GM21723 (cell line): ENCODE results near the gene AMHR2.
"Not testable (repeated sequence)": the region's sequence is repeated elsewhere in the genome, so short reads cannot be mapped to it uniquely, and the experiment has no call there.

Experiments used
- ATAC-seq: cut with Tn5 transposase; IDR thresholded peaks from one replicate; pipeline ENCODE4 v1.9.1; 2021; ENCODE audit warnings: mild to moderate bottlenecking, moderate library complexity; ENCODE audit not compliant: unreplicated experiment

AMHR2 gene

DNA sequence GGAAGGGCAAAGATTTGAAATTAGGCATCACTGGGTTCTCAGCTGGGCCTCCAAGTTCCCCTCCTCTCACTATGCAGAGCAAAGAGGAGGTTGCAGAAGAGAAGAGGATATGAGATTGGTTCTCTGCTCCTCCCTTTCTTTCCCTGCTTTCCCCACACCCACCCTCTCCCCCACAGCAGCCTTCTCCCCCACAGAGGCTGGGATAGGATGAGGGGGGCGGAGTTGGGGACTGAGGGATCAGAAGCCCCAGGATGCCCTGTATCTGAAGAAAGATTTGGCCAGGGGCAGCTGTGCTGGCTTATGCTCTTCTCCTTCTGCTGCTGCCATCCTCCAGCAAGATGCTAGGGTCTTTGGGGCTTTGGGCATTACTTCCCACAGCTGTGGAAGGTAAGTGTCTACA, at the start of gene AMHR2:
AMHR2 (plus strand) TSS at position 259 of the 400 bp plus-strand sequence; CDS start at position 339, 80 bp downstream.
- no peak for ATAC-seq

DNA sequence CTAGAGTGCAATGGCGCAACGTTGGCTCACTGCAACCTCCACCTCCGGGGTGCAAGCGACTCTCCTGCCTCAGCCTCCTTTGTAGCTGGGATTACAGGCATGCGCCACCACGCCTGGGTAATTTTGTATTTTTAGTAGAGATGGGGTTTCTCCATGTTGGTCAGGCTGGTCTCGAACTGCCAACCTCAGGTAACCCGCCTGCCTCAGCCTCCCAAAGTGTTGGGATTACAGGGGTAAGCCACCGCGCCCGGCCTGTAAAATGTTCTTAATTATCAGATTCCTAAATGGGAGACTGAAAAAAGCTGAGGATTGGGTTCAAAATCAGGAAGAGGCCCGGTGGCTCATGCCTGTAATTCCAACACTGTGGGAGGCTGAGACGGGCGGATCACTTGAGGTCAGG, 49.4 kb upstream of the AMHR2 start:
- not testable (repeated sequence) for ATAC-seq

DNA sequence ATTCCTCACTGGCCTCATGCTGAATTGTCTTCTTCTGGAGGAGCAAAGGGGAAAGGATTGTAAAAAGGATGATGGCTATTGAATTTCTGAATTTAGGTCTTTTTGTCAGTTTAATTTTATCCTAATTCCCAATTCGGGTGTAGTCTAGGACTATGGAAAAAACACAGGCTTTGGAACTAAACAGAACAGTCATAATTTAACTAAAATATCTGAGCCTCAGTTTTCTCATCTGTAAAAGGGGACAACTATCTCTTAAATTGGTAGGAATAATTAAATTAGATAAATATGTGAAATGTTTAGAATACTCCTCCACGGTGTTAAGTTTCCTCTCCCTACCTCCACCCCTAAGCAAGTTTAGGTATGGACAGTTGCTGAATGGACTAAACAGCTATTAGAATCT, 46.9 kb upstream of the AMHR2 start:
- ATAC-seq = no peak

DNA sequence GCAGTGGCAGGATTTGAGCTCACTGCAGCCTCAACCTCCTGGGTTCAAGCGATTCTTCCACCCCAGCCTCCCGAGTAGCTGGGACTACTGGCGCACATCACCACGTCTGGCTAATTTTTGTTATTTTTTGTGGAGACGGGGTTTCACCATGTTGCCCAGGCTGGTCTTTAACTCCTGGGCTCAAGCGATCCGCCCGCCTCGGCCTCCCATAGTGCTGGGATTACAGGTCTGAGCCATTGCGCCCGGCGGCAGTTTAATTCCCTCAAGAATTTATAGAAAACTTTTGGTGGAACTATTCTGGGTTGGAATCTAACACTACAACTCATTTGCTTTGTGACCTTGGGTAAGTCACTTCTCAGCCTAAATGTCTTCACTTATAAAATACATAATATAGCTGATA, 45.4 kb upstream of the AMHR2 start:
- ATAC-seq = no peak

DNA sequence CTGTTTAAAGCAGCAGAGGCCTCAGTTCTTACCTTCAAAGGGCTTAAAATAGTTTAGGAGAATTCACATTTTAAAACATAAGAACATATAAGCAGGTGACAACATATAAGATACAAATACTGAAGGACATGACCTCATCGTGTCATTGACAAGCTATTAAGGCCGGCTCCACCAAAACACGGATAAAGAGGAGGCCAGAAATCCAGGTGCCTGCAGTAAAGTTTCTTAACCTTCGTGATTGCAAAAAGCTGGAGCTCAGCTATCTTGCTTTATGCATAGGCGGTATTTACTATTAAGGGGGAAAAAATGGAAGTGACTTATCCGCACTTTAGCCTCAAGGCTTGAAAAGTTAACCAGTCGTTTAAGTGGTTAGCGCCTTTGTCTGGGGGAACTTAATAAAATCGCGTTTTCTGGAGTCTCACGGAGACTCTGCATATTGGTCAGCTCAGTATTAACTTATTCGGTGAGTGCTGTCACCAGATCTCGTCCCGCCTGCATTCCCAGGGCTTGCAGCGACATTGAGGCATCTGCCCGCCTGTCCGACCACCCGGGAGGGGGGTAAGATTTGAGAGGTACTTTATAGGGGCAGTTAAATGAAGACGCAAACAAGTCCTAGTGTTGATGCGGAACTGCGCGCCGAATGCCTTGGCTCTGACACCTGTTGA, 44.8 kb upstream of the AMHR2 start:
- no peak for ATAC-seq

DNA sequence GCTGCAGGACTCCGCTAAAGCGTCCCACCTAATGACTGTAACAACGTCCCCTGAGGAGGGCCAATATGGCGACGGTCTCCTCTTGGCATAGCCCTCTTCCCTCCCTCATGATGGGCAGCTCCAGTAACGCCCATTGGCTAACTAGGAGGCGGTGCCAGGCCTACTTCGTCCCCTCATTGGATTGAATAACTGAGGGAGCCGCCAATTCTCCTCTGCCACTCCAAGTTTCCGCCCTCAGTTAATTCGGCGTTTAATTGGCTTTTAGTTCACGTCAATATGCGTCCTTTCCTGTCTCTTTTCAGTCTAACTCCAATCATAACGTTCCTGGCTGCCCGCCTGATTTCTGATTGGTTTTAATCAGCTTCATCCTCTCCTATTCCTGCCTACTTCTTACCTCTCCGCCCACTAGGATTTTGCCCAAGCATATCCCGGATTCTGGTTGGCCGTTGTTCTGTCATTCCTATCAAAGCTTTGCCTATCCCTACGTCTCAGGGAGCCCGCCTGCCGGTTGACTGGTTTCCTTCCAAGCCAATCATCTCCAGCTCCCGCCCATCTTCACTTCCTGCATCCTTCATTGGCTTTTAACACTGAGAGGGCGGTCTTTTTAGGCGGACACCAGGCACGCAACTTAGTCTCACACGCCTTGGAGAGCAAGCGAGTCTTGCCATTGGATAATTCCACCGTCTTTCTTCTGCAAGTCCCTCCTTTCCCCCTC, 44.1 kb upstream of the AMHR2 start:
- ATAC-seq = peak; percentile 70

DNA sequence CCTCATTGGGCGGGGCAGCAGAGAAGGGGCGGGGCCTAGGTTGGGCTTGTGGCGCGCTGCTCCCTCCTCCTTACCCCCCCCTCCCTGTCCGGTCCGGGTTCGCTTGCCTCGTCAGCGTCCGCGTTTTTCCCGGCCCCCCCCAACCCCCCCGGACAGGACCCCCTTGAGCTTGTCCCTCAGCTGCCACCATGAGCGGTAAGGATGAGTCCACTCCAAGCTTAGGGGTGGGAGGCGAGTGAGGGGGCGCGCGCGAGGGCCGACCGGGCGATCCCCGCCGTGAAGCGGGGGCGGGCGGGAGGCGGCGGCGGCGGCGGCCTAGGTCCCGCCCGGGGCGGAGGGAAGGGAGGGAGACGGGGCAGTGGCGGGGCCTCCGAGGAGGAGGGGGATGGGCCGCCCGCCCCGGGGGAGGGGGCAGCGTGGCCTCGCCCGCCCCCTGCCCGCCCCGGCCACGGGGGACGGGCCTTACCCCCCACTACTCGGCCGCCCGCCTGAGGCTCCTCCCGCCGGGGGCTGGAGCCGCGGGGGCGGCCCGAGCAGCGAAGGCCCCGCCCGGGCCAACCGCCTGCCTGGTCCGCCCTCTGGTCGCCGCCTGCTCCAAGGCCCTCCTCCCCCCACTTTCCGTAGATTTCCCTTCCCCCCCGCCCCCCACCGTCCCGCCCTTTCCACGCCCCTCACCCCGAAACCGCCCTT, 43.4 kb upstream of the AMHR2 start, which contains the start of gene SP1:
SP1 (plus strand) TSS at position 73 of the 690 bp plus-strand sequence; CDS start at position 189, 116 bp downstream.
- ATAC-seq = peak; percentile 50

DNA sequence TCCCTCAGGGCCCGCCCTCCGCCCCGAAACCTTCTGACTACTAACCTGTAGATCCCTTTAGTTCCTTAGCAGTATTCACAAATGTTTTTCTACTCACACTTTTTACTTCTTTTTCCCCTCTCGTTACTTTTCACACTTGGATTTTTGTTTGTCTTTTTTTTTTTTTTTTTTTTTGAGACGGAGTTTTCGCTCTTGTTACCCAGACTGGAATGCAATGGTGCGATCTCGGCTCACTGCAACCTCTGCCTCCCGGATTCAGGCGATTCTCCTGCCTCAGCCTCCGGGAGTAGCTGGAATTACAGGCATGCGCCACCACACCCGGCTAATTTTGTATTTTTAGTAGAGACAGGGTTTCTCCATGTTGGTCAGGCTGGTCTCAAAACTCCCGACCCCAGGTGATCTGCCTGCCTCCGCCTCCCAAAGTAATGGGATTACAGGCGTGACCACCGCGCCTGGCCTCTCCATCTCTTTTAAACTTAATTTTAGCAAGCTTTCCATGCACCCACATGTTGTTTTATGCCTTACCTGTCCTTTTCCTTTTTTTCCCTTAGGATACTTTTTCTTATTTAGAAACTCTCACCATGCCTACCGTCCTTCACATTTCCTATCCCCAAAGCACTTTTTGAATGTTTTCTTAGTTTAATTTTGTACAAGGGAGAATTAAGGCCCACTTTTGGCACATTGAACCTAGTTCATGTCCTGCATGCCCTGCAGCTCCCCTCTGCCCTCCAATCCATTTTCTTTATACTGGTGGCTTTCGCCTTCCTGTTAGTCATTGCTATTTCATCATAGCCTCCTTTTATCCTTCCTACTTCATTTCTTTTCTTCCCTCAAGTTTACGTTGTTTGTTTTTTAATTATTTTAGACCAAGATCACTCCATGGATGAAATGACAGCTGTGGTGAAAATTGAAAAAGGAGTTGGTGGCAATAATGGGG, 42.6 kb upstream of the AMHR2 start:
- no peak for ATAC-seq

DNA sequence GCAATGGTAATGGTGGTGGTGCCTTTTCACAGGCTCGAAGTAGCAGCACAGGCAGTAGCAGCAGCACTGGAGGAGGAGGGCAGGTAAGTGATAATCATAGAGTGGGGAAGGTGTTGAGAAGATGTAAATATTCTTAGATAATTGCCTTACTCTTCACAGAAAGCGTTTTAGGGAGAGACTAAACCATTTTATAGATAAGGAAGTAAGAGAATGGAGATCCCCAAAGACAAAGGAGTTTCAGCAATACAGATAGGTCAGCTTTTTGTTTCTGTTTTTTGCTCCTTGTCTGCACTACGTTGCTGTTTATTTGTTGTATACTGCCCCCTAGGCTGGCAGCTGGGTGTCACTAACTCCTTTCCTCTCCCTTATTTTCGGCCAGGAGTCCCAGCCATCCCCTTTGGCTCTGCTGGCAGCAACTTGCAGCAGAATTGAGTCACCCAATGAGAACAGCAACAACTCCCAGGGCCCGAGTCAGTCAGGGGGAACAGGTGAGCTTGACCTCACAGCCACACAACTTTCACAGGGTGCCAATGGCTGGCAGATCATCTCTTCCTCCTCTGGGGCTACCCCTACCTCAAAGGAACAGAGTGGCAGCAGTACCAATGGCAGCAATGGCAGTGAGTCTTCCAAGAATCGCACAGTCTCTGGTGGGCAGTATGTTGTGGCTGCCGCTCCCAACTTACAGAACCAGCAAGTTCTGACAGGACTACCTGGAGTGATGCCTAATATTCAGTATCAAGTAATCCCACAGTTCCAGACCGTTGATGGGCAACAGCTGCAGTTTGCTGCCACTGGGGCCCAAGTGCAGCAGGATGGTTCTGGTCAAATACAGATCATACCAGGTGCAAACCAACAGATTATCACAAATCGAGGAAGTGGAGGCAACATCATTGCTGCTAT, 41.7 kb upstream of the AMHR2 start:
- ATAC-seq = no peak

DNA sequence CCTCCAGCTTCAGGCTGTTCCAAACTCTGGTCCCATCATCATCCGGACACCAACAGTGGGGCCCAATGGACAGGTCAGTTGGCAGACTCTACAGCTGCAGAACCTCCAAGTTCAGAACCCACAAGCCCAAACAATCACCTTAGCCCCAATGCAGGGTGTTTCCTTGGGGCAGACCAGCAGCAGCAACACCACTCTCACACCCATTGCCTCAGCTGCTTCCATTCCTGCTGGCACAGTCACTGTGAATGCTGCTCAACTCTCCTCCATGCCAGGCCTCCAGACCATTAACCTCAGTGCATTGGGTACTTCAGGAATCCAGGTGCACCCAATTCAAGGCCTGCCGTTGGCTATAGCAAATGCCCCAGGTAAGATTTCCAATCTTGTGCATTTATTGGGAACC, 40.4 kb upstream of the AMHR2 start:
- no peak for ATAC-seq

DNA sequence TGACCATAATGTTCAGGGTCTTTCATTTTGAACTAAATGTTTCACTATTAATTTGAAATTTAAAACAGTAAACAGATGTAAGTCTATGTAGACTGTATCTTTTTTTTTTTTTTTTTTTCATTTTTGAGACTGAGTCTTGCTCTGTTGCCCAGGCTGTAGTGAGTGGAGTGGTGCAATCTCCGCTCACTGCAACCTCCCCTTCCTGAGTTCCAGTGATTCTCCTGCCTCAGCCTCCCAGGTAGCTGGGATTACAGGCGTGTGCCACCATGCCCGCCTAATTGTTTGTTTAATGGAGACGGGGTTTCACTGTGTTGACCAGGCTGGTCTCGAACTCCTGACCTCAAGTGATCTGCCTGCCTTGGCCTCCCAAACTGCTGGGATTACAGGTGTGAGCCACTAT, 37.3 kb upstream of the AMHR2 start:
- not testable (repeated sequence) for ATAC-seq

DNA sequence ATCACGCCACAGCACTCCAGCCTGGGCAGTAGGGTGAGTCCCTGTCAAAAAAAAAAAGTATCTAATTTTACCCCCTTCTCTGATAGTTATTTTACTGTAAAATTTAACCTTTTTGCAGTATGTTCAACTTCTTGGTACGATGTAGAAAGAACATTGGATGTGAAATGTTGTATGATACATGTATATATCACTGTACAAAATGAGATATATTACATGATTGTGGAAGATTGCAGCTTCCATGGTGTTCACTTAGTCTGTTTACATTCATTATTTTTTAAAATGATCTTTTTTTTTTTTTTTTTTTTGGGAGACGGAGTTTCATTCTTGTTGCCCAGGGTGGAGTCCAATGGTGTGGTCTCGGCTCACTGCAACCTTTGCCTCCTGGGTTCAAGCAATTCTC, 34.7 kb upstream of the AMHR2 start:
- no peak for ATAC-seq

DNA sequence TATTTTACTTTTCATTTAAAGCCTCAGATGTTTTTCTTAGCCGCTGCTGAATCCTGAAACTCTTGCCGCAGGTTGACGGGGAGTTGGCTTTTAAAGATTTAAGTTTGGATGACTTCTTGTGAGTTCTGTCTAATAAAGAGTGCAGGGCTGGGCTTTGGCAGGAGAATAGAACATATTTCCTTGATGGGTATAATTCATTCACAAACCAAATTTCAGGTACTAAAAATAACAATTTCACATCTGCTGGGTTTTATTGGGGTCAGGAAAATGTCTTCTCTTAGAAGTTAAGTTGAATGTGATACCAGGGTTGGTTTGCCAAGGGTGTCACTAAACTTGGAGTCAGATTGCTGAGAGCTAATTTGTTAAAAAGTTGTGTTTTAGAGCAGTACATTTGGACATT, 34.0 kb upstream of the AMHR2 start:
- no peak for ATAC-seq

DNA sequence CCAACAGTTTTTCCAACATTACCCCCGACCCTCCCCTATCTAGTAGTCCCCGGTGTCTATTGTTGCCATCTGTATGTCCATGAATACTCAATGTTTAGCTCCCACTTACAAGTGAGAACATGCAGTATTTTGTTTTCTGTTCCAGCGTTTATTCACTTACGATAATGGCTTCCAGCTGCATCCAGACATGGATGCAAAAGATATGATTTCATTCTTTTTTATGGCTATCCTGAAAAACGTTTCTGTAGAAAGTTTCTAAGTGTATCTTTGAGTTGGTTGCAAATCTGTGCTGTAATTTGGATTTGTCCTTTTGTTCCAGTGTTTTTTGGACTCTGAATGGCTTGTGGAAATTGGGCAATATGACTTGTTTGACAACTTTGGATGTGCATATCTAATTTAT, 31.9 kb upstream of the AMHR2 start:
- ATAC-seq = no peak

DNA sequence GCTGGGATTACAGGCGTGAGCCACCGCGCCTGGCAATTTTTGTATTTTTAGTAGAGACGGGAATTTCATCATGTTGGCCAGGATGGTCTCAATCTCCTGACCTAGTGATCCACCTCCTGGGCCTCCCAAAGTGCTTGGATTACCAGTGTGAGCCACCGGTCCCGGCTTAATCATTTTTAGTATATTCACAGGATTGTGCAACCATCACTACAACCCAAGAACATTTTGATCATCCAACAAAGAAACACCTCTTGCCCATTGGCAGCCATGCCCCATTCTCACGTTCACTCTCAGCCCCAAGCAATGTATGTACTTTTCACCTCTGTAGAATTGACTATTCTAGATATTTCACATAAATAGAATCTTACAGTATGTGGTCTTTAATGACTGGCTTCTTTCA, 23.8 kb upstream of the AMHR2 start:
- no peak for ATAC-seq

DNA sequence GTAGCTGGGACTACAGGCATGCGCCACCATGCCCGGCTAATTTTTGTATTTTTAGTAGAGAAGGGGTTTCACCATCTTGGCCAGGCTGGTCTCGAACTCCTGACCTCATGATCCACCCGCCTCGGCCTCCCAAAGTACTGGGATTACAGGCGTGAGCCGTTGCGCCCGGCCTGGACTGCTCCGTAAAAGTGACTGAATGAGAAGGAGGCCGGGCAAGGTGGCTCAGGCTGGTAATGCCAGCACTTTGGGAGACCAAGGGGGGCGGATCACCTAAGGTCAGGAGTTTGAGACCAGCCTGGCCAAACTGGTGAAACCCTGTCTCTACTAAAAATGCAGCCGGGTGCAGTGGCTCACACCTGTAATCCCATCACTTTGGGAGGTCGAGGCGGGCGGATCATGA, 21.3 kb upstream of the AMHR2 start:
- not testable (repeated sequence) for ATAC-seq

DNA sequence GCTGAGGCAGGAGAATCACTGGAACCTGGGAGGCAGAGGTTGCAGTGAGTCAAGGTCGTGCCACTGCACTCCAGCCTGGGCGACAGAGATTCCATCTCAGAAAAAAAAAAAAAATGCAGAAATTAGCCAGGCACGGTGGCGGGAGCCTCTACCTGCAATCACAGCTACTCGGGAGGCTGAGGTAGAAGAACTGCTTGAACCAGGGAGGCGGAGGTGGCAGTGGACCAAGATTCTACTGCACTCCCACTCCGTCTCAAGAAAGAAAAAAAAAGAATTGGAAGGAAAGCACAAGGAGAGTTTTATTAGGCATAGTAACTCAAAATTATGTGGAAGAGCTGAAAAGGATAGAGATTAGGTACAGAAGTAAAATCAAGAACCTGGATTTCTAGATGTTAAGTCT, 20.8 kb upstream of the AMHR2 start:
- no peak for ATAC-seq

DNA sequence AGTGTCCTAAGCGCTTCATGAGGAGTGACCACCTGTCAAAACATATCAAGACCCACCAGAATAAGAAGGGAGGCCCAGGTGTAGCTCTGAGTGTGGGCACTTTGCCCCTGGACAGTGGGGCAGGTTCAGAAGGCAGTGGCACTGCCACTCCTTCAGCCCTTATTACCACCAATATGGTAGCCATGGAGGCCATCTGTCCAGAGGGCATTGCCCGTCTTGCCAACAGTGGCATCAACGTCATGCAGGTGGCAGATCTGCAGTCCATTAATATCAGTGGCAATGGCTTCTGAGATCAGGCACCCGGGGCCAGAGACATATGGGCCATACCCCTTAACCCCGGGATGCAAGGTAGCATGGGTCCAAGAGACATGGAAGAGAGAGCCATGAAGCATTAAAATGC, 12.7 kb upstream of the AMHR2 start:
- no peak for ATAC-seq

DNA sequence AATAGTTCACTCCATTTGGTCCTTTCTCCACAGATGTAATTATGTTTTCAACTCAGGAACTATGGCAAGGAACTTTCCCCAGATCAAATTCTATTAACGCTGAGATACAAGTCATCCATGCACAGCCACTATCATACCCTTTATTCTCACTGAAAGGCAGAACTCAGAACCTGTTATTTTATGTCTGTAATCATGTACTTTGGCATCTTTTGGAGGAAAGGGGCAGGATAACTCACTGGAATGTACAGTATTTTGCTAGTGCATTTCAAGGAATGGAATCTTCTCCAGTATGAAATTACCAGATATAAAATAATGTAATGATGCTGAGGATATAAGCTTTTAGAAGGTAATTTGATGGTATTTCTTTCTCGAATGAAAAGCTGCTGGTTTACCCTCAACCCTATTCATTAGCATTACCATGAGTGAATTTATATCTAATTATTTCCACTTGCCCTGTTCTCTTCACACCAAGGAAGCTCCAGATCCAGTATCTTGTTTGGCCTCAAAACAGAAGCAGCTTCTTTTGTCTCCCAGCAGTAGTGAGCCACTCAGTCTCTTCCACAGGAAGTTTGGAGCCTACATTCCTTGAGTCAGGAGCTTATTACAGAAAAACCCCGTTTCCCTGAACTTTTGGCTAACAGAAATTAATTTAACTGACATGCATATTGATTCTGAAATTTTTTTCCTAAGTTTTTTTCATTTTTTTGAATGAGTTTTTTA, 10.0 kb upstream of the AMHR2 start:
- no peak for ATAC-seq
